GM18505 (cell line): ENCODE results near the gene NTNG1.
"Not testable (repeated sequence)": the region's sequence is repeated elsewhere in the genome, so short reads cannot be mapped to it uniquely, and the experiment has no call there.

Experiments
- ATAC-seq: cut with Tn5 transposase; IDR thresholded peaks from one replicate; pipeline ENCODE4 v1.9.1; 2021; ENCODE audit not compliant: unreplicated experiment
- POLR2A ChIP-seq: IDR thresholded peaks from 4 replicates; pipeline ENCODE4 v1.6.1; 2011; ENCODE audit warnings: borderline replicate concordance; ENCODE audit not compliant: insufficient read depth, insufficient read length; ENCODE audit errors: extremely low read depth

The NTNG1 gene

DNA sequence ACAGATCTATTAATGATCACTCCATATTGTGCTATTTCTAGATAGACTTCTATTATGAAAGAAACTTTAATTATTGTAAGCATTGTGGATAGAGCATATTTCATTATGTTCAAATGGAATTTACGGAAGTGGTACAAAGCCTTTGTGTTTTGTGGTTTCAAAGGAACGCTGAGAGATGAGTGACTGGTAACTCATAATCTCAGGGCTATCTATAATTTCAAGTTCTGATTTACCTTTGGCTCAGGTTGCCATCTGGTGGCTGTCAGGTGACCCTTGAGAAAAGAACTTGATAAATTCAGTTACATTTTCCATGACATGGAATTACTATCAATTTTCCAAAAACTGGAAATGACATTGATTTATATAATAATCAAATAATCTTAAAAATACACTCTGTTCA is 12.2 kb downstream of the NTNG1 start:
- TF ChIP-seq POLR2A: no peak
- no peak for ATAC-seq

DNA sequence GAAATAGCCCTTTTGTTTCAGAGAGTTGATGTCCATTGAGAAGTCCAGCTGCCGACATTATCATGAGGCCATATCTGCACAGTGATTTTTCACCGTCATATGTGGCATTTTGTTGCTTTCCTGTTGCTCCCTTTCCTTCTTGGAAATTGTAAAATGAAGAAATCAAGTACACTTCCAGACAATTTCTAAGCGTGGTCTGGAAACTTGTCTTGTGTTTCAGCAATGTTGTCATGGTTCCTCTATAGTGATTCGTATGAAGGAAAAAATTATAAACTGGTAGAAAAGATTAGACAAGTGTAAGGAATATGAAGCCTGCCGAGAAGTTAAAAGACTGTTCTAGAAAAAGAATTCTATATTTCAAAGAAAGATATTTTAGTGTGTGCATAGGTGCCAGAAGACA is 17.7 kb downstream of the NTNG1 start:
- ATAC-seq: no peak
- no peak for TF ChIP-seq POLR2A

DNA sequence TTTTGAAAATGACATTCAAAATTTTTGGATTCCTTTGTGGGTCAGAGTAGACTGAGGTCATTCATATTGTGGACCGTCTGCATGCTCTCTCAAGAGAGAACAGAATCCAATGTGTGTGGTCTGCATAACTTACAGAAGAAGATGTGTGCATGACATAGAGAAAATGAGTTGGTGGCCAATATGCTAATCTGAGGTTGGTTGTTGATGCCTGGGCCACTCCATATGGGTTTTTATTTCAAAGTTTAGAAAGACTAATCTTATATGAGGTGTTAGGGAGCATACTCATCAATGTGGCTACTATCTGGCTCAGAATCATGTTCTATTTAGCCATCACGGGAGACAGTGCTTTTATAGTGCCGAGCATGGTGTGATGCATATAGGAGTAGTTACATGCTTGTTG is 18.2 kb downstream of the NTNG1 start:
- no peak for ATAC-seq
- no peak for TF ChIP-seq POLR2A

- TF ChIP-seq POLR2A: no peak
- no peak for ATAC-seq
These were observed 21.9 kb downstream of the NTNG1 start for GRCh38 chr1:107162745-107163144.

GRCh38 chr1:107164901-107165300 is 24.1 kb downstream of the NTNG1 start:
- ATAC-seq: not testable (repeated sequence)

DNA sequence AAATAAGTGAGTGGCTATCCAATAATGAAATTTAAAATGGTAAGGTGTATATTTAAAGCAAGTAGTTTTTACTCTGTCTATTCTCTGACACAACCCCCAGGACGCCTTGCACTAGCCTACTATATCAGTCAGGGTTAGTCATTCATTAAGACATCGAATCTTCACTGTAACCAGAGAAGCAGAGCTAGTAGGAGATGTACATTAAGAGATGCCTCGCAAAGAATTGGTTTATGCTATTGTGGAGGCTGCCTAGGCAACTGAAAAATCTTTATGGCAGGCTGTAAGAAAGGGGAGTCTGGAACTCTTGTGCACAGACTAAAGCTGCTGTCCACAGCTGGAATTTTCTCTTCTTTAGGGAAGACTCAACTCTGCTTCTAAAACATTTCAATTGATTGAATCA is 28.8 kb downstream of the NTNG1 start:
- TF ChIP-seq POLR2A: no peak
- no peak for ATAC-seq

- ATAC-seq: no peak
- TF ChIP-seq POLR2A: no peak
These were observed 30.5 kb downstream of the NTNG1 start for GRCh38 chr1:107171333-107171732.

GRCh38 chr1:107172450-107173170 is 31.8 kb downstream of the NTNG1 start:
- no peak for TF ChIP-seq POLR2A
- ATAC-seq: no peak

GRCh38 chr1:107175102-107175909 is 34.5 kb downstream of the NTNG1 start:
- no peak for ATAC-seq
- TF ChIP-seq POLR2A: no peak

- ATAC-seq: no peak
- TF ChIP-seq POLR2A: no peak
These were observed 40.6 kb downstream of the NTNG1 start for GRCh38 chr1:107181253-107181969.

DNA sequence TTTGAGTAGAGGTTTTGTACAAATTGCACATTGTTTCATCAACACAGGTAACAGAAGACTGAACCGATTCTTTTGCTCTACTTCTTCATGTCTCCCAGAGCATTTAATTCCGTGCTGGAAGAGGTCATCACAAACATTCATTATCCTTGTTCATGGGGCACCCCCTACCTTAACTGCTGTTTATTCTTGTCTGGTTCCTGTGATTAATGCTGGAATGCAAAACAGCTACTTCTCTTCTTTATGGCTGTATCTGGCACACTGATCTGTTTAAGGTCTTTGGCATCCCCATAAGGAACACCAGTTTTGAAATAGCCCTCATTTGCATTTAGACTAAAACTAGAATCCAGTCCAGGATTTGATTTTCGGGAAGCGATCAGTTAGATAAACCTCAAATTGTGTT is 42.2 kb downstream of the NTNG1 start:
- no peak for ATAC-seq
- no peak for TF ChIP-seq POLR2A

DNA sequence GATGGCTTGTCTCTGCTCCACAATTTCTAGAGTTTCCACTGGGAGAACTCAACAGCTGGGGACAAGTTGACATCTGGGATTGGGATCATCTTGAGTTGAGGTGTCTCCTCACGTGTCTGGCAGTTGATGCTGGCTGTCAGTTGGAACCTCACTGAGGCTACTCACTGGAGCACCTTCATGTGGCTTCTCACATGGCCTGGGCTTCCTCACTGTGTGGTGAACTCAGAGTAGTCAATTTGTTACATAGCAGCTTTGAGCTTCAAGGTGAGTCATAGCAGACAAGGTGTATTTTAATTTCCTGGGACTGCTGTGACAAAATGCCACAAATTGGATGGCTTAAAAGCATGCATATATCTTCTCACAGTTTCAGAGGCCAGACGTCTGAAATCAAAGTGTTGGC is 44.0 kb downstream of the NTNG1 start:
- TF ChIP-seq POLR2A: no peak
- no peak for ATAC-seq

- TF ChIP-seq POLR2A: no peak
- ATAC-seq: no peak
These were observed 46.6 kb downstream of the NTNG1 start for GRCh38 chr1:107187399-107187798.

DNA sequence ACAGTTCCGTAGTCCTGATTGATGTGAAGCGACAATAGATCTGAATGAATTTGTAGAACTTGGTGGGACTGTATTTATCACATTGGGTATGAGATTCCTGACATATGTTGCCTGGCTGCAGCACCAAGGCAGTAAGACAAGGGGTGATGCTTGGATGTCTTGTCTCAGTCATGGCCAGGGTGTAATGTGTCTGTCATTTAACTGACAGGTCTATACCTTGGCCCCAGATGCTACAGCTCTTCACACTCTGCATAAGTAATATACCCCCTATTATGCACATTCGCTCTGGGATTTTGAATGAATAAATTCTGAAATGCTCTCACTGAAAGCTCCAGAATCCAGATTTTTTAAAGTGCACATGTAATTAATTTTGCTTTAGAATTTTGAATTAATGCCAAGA is 47.3 kb downstream of the NTNG1 start:
- ATAC-seq: no peak
- no peak for TF ChIP-seq POLR2A
